Measurements from ENCODE around the gene SLC12A7. TPM values are rescaled to one million over a fixed set of nuclear protein-coding genes. Genes with fewer than 3 reads are reported as not detected.

The SLC12A7 gene
- total and polyA plus RNA-seq, 2 of the 13 experiments (the other 11 are each of a cell fraction or from before 2014, with no cell fraction given) = 14.0 to 18.5 TPM

DNA sequence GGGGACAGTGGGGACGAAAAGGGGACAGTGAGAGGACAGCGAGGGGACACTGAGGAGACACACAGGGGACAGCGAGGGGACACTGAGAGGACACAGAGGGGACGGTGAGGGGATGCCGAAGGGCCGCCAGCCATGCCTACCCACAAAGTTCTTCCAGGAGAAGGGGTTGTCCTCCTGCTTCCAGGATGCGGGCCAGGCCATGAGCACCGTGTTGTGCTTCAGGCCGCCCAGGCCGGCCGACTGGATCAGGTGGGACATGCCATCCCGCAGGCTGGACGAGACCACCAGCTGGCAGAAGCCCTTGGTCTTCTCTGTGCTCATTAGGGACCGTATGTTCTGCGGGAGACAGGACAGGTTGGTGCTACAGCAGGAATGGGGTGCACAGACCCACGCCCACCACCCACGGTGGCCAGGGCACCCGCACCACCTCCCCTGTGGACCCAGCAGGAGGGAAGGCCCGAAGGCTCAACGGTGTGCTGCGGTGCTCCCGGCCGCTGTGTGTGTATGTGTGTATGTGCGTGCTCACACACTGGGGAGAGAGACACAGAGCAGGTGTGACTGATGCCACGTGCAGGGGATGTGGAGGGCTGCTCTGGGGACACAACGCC lies 46.6 kb downstream of the SLC12A7 start:
- FAIRE-seq = no peak
- H3K9ac ChIP-seq (ENCODE audit: insufficient read depth, low read depth, low read length) = no peak overlapping the region
- no TSS peak for BruUV-seq (replicated peaks)
- no peak overlapping the region for H3K4me2 ChIP-seq (ENCODE audit: low read depth, low read length)
- POLR2A ChIA-PET = no interaction called here
- no peaks in the 10 kb centered on the region for H3K79me2 ChIP-seq (ENCODE audit: insufficient read depth, low read length)
- no peak overlapping the region for H3K4me3 ChIP-seq (replicated peaks in 1 of 3; ENCODE audit: insufficient read depth in 1 of 3, low read depth in 2 of 3, low read length in 3 of 3)
- no peaks in the 10 kb centered on the region for H3K9me3 ChIP-seq (ENCODE audit: low read length)
- in situ Hi-C loops (cut with HindIII; ENCODE audit: extremely low pct_ligation_motif_present, low pct_unique_long_range_greater_than_20kb) = loop anchor here (5.0 kb wide), 1 partner anchor 37 kb away; no protein-coding TSS in a partner anchor
- CTCF ChIA-PET (ENCODE audit: low intra/inter-chr PET ratio, low total read pairs) = no interaction called here
- H3K27me3 ChIP-seq (ENCODE audit: control insufficient read depth in 1 of 2, insufficient read depth in 2 of 2, low read length in 2 of 2) = no peaks in the 10 kb centered on the region
- 94% methylated on average over 11 of the region's 26 CpGs for WGBS (ENCODE audit: low lambda C conversion rate)
- TF ChIP-seq ZNF263 (CRISPR knock-in tag; IDR thresholded peaks at IDR 0.05) (no peak), NCOA1 (CRISPR knock-in tag; IDR thresholded peaks at IDR 0.05) (no peak), FOXA3 (CRISPR knock-in tag; IDR thresholded peaks at IDR 0.05) (no peak), AGO2 (optimal IDR thresholded peaks at IDR 0.05; ENCODE audit: low read depth, low read length) (peak; percentile 68), ZNF235 (CRISPR knock-in tag; IDR thresholded peaks at IDR 0.05; ENCODE audit: borderline replicate concordance) (no peak)
- TF ChIP-seq, protein P1, sequence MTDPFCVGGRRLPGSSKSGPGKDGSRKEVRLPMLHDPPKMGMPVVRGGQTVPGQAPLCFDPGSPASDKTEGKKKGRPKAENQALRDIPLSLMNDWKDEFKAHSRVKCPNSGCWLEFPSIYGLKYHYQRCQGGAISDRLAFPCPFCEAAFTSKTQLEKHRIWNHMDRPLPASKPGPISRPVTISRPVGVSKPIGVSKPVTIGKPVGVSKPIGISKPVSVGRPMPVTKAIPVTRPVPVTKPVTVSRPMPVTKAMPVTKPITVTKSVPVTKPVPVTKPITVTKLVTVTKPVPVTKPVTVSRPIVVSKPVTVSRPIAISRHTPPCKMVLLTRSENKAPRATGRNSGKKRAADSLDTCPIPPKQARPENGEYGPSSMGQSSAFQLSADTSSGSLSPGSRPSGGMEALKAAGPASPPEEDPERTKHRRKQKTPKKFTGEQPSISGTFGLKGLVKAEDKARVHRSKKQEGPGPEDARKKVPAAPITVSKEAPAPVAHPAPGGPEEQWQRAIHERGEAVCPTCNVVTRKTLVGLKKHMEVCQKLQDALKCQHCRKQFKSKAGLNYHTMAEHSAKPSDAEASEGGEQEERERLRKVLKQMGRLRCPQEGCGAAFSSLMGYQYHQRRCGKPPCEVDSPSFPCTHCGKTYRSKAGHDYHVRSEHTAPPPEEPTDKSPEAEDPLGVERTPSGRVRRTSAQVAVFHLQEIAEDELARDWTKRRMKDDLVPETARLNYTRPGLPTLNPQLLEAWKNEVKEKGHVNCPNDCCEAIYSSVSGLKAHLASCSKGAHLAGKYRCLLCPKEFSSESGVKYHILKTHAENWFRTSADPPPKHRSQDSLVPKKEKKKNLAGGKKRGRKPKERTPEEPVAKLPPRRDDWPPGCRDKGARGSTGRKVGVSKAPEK (CRISPR knock-in tag; IDR thresholded peaks at IDR 0.05; ENCODE audit: borderline replicate concordance) = no peak
- TF ChIP-seq, protein P2, sequence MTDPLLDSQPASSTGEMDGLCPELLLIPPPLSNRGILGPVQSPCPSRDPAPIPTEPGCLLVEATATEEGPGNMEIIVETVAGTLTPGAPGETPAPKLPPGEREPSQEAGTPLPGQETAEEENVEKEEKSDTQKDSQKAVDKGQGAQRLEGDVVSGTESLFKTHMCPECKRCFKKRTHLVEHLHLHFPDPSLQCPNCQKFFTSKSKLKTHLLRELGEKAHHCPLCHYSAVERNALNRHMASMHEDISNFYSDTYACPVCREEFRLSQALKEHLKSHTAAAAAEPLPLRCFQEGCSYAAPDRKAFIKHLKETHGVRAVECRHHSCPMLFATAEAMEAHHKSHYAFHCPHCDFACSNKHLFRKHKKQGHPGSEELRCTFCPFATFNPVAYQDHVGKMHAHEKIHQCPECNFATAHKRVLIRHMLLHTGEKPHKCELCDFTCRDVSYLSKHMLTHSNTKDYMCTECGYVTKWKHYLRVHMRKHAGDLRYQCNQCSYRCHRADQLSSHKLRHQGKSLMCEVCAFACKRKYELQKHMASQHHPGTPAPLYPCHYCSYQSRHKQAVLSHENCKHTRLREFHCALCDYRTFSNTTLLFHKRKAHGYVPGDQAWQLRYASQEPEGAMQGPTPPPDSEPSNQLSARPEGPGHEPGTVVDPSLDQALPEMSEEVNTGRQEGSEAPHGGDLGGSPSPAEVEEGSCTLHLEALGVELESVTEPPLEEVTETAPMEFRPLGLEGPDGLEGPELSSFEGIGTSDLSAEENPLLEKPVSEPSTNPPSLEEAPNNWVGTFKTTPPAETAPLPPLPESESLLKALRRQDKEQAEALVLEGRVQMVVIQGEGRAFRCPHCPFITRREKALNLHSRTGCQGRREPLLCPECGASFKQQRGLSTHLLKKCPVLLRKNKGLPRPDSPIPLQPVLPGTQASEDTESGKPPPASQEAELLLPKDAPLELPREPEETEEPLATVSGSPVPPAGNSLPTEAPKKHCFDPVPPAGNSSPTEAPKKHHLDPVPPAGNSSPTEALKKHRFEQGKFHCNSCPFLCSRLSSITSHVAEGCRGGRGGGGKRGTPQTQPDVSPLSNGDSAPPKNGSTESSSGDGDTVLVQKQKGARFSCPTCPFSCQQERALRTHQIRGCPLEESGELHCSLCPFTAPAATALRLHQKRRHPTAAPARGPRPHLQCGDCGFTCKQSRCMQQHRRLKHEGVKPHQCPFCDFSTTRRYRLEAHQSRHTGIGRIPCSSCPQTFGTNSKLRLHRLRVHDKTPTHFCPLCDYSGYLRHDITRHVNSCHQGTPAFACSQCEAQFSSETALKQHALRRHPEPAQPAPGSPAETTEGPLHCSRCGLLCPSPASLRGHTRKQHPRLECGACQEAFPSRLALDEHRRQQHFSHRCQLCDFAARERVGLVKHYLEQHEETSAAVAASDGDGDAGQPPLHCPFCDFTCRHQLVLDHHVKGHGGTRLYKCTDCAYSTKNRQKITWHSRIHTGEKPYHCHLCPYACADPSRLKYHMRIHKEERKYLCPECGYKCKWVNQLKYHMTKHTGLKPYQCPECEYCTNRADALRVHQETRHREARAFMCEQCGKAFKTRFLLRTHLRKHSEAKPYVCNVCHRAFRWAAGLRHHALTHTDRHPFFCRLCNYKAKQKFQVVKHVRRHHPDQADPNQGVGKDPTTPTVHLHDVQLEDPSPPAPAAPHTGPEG (CRISPR knock-in tag; IDR thresholded peaks at IDR 0.05) = no peak
- H2AFZ ChIP-seq (ENCODE audit: low read length) = no peak overlapping the region
- DNase-seq (ENCODE audit: low spot score) = no peak
- H3K27ac ChIP-seq (ENCODE audit: extremely low read length, insufficient read depth, low read length) = no peak overlapping the region
- ATAC-seq = no peak
- intact Hi-C loops (cut with micrococcal nuclease; ENCODE audit: unreplicated experiment) = no loop called here
- no peaks in the 10 kb centered on the region for H4K20me1 ChIP-seq (ENCODE audit: insufficient read depth, low read length)
- H3K4me1 ChIP-seq (ENCODE audit: insufficient read depth, low read length) = no peaks in the 10 kb centered on the region
- peaks cover 23 to 64% of the 10 kb centered on the region in 2 experiments; a peak in 4 of 5 replicates for H3K36me3 ChIP-seq (replicated peaks in 1 of 2; ENCODE audit: control insufficient read depth in 1 of 2, insufficient read depth in 2 of 2, low read length in 2 of 2)
